Common myeloid progenitor, CD34-positive (primary cell): ENCODE measurements around the gene PLEKHG4.

ENCODE experiments used
- CTCF ChIA-PET: fragments of 350-600 bp; sonication (Branson Sonifier 250); formaldehyde crosslinking; loops from one replicate; lab custom pipeline; 2021; ENCODE audit warnings: antibody characterized with exemption; lab: Charles Lee
- POLR2A ChIA-PET: fragments of 350-600 bp; sonication (Branson Sonifier 250); formaldehyde crosslinking; loops from one replicate; lab custom pipeline; 2021; ENCODE audit warnings: antibody characterized with exemption; lab: Charles Lee
- DNase-seq, 3 donors: peaks; one replicate each; pipeline versions ENCODE4 v3.0.0 to v3.0.0-alpha.2; 2013
- H3K27ac ChIP-seq, 2 experiments: 1 replicate in 1 of 2; 2 replicates in 1 of 2; pipeline ENCODE4 v1.7.0; 2013; ENCODE audit warnings: inconsistent platforms in 2 of 2, low read length in 2 of 2, mild to moderate bottlenecking in 2 of 2, low read depth in 1 of 2, moderate library complexity in 1 of 2; ENCODE audit not compliant: severe bottlenecking in 2 of 2, insufficient read depth in 1 of 2, poor library complexity in 1 of 2
- H3K27me3 ChIP-seq, 5 experiments: replicated peaks in 2 of 5; 1 replicate in 3 of 5; 2 replicates in 2 of 5; pipeline versions ENCODE4 v1.6.1 to v1.7.0; 2013; ENCODE audit warnings: low read length in 4 of 5, mild to moderate bottlenecking in 2 of 5, moderate library complexity in 2 of 5, inconsistent platforms in 1 of 5; ENCODE audit not compliant: insufficient read depth in 5 of 5, control insufficient read depth in 4 of 5
- H3K36me3 ChIP-seq, 4 experiments: 1 replicate in 2 of 4; 2 replicates in 2 of 4; pipeline versions ENCODE4 v1.6.1 to v1.7.0; 2013; ENCODE audit warnings: low read length in 3 of 4, control low read depth in 1 of 4, mild to moderate bottlenecking in 1 of 4; ENCODE audit not compliant: control insufficient read depth in 4 of 4, insufficient read depth in 4 of 4
- H3K4me1 ChIP-seq, 4 experiments: 1 replicate in 3 of 4; 2 replicates in 1 of 4; pipeline versions ENCODE4 v1.6.1 to v1.7.1; 2013; ENCODE audit warnings: low read length in 3 of 4, mild to moderate bottlenecking in 3 of 4, control low read depth in 1 of 4, inconsistent platforms in 1 of 4, moderate library complexity in 1 of 4; ENCODE audit not compliant: control insufficient read depth in 4 of 4, insufficient read depth in 4 of 4; ENCODE audit errors: control extremely low read depth in 1 of 4
- H3K4me3 ChIP-seq, 7 experiments: 1 replicate in 4 of 7; 2 replicates in 3 of 7; pipeline versions ENCODE4 v1.5.1 to v1.7.0; 2013; ENCODE audit warnings: mild to moderate bottlenecking in 7 of 7, low read length in 6 of 7, moderate library complexity in 6 of 7, inconsistent platforms in 2 of 7, low read depth in 2 of 7, control low read depth in 1 of 7; ENCODE audit not compliant: insufficient read depth in 4 of 7, control insufficient read depth in 1 of 7; ENCODE audit errors: extremely low read depth in 1 of 7
- H3K9me3 ChIP-seq, 5 experiments: 1 replicate in 4 of 5; 2 replicates in 1 of 5; pipeline versions ENCODE4 v1.6.1 to v1.7.1; 2013; ENCODE audit warnings: low read length in 4 of 5, mild to moderate bottlenecking in 2 of 5, inconsistent platforms in 1 of 5, low read depth in 1 of 5, moderate library complexity in 1 of 5; ENCODE audit not compliant: control insufficient read depth in 4 of 5, insufficient read depth in 2 of 5; ENCODE audit errors: control extremely low read depth in 1 of 5
- WGBS: methylation state at CpG from one replicate; pipeline ENCODE4 v1.1.5; 2013; ENCODE audit not compliant: insufficient coverage; 5-methylcytosine and 5-hydroxymethylcytosine counted together

Gene PLEKHG4

DNA sequence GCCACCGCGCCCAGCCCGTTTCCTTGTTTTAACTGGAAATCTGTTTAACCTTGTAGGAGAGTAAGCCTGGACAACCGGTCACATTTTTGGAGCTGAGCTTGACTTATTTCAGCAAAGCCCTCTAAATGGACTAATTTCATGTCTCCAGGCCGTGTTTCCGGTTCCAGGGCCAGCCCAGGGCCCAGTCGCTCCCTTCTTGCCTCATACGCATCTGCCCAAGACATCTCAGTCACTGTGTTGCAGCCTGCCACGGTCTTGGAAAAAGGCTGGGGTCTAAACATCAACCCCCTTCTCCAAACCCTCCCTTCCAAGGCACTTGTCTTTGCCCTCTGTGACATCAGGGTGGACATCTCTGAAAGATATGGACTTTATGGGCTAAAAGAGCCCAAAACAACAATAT is 18.9 kb downstream of the PLEKHG4 start:
- Histone ChIP-seq H3K36me3 (no peaks in the 10 kb centered on the region), H3K27ac (no peak overlapping the region), H3K4me3 (no peak overlapping the region), H3K4me1 (no peaks in the 10 kb centered on the region), H3K27me3 (no peaks in the 10 kb centered on the region), H3K9me3 (no peaks in the 10 kb centered on the region)
- ChIA-PET POLR2A (interaction anchor here (1.1 kb wide), 1 partner anchor 90 kb away, joined by 4 read pairs; no protein-coding TSS in a partner anchor), CTCF (no interaction called here)
- WGBS, result 98% methylated on average over 9 of the region's 9 CpGs
- DNase-seq, result no peak

DNA sequence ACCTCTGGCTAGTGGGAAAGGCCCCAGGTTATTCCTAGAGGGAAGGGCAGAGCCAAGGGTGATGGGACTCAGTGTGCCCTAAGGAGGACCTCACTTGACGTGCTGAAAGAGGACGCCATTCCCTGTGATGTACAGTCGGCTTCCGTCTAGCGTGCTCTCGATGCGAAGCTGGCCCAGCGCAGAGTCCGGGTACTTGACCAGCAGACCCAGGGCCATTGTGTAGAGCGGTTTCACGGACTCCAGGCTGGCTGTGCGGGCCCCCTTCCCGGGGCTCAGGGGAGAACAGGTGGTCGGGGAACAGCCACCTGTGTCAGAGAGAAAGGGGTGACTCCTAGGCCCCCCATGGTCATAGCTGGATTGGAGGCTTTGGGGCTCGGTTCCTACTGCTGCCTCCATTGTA is 19.9 kb downstream of the PLEKHG4 start:
- no peak for DNase-seq
- H3K36me3 ChIP-seq, result no peaks in the 10 kb centered on the region
- H3K9me3 ChIP-seq, result no peaks in the 10 kb centered on the region
- POLR2A ChIA-PET, result no interaction called here
- H3K4me3 ChIP-seq, result no peak overlapping the region
- no peaks in the 10 kb centered on the region for H3K4me1 ChIP-seq
- CTCF ChIA-PET, result no interaction called here
- WGBS, result 91% methylated on average over 10 of the region's 15 CpGs
- no peaks in the 10 kb centered on the region for H3K27me3 ChIP-seq
- no peak overlapping the region for H3K27ac ChIP-seq

DNA sequence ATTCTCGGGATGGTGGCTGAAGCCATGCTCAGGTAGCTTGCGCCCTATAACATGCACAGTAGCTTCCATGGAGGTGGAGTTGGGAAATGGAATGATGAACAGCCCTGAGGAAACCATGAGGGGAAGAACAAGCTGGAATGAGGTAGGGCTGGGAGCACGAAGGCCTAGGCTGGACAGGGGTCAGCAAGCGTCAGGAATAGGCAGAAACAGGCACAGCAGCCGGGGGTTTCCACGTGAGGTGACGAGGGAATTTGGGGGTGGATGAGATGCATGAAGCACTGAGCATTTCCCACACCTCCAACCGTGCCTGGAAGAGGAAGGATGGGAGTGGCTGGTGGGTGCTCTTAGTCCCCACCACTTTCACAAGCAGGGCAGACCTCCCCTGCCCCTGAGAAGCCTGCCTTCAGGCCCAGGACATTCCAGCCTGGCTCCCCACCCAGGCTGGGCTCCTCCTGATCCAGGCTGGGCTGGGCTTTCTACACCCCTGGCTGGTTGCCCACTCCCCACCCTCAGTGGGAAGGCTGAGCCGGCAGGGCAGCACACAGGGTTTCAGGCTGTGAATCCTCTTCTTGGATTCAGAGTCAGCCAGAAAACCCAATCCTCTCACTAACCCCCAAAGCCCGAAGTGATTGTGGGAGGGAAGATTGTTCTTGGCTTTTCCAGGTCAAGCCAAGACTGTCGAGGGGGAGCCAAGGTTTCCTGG is 21.9 kb downstream of the PLEKHG4 start:
- CTCF ChIA-PET, result no interaction called here
- no peak for DNase-seq
- no peak overlapping the region for H3K27ac ChIP-seq
- H3K4me1 ChIP-seq, result no peaks in the 10 kb centered on the region
- H3K27me3 ChIP-seq, result no peaks in the 10 kb centered on the region
- POLR2A ChIA-PET, result no interaction called here
- H3K36me3 ChIP-seq, result no peaks in the 10 kb centered on the region
- no peak overlapping the region for H3K4me3 ChIP-seq
- no peaks in the 10 kb centered on the region for H3K9me3 ChIP-seq
- WGBS, result 100% methylated on average over 9 of the region's 11 CpGs

DNA sequence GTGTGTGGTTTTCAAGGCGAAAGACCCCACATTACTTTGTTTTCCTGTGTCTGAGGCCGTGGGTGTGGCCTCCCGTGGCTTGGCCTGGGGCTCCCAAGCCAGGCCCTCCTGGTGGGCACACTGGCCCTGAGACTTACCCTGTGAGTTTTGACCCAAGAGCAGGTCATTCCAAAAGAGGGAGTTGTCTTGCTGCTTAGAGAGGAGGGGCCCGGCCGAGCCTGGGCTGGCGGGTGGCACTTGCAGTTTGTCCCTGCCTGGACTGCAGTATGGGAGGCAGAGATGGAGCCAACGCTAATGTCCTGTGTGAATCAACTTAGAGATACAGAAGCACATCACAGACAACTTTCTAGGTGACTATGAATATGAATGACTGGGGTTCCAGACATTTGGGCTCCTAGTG is 22.7 kb downstream of the PLEKHG4 start:
- CTCF ChIA-PET, result interaction anchor here (1.0 kb wide), 2 partner anchors 20 to 98 kb away, joined by 3 to 5 read pairs; no protein-coding TSS in a partner anchor
- Histone ChIP-seq H3K27me3 (no peaks in the 10 kb centered on the region), H3K4me3 (no peak overlapping the region), H3K36me3 (no peaks in the 10 kb centered on the region), H3K9me3 (no peaks in the 10 kb centered on the region), H3K4me1 (no peaks in the 10 kb centered on the region), H3K27ac (no peak overlapping the region)
- WGBS, result 90% methylated on average over 6 of the region's 7 CpGs
- POLR2A ChIA-PET, result no interaction called here
- no peak for DNase-seq

DNA sequence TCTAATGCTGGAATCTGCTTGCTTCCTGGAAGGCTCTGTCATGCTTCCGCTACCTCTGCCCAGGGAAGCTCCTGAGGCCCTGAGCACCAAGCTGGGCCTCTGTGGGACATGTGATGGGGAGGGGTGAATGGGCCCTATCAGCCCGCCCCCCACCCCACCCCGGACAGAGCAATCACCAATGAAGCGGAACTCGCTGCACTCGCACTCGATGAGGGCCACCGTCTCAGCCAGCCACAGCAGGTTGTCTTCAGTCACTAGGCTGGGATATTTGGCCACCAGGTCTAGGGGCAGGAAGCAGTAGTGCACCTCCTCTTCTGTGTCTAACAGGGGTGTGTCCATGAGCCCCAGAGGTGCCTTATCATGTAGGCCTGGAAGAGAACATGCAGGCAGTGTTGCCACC is 23.6 kb downstream of the PLEKHG4 start:
- no peak for DNase-seq
- no peaks in the 10 kb centered on the region for H3K27me3 ChIP-seq
- H3K4me3 ChIP-seq, result no peak overlapping the region
- H3K9me3 ChIP-seq, result no peaks in the 10 kb centered on the region
- POLR2A ChIA-PET, result no interaction called here
- H3K4me1 ChIP-seq, result no peaks in the 10 kb centered on the region
- no peaks in the 10 kb centered on the region for H3K36me3 ChIP-seq
- H3K27ac ChIP-seq, result no peak overlapping the region
- CTCF ChIA-PET, result interaction anchor here (1.0 to 1.3 kb wide), 3 partner anchors 17 to 97 kb away, joined by 3 to 5 read pairs (median 3); no protein-coding TSS in a partner anchor
- 89% methylated on average over 7 of the region's 8 CpGs for WGBS

DNA sequence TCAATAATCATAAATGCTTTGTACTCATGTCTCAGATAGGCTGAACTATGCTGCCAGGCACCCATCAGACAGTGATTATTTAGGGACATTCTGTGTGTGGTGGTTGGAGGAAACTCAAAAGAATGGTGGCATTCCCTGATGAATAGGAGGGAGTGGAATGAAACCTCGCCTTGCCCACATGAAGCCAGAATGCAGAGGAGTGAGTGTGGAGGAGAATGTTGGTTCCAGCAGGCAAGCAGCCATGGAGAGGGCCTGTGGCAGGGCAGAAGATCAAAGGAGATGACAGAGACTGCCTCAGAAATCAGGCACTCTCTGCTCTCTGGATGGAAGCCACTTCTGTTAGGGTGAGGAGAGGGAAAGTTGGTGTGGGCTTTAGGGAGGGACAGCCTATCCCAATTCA is 24.7 kb downstream of the PLEKHG4 start:
- 88% methylated on average over 1 of the region's 1 CpG for WGBS
- ChIA-PET CTCF (interaction anchor here (1.0 to 1.3 kb wide), 2 partner anchors 16 to 18 kb away, joined by 3 read pairs; no protein-coding TSS in a partner anchor), POLR2A (no interaction called here)
- no peaks in the 10 kb centered on the region for H3K27me3 ChIP-seq
- no peak overlapping the region for H3K27ac ChIP-seq
- H3K36me3 ChIP-seq, result no peaks in the 10 kb centered on the region
- H3K9me3 ChIP-seq, result no peaks in the 10 kb centered on the region
- H3K4me1 ChIP-seq, result no peaks in the 10 kb centered on the region
- DNase-seq, result no peak
- H3K4me3 ChIP-seq, result no peak overlapping the region

DNA sequence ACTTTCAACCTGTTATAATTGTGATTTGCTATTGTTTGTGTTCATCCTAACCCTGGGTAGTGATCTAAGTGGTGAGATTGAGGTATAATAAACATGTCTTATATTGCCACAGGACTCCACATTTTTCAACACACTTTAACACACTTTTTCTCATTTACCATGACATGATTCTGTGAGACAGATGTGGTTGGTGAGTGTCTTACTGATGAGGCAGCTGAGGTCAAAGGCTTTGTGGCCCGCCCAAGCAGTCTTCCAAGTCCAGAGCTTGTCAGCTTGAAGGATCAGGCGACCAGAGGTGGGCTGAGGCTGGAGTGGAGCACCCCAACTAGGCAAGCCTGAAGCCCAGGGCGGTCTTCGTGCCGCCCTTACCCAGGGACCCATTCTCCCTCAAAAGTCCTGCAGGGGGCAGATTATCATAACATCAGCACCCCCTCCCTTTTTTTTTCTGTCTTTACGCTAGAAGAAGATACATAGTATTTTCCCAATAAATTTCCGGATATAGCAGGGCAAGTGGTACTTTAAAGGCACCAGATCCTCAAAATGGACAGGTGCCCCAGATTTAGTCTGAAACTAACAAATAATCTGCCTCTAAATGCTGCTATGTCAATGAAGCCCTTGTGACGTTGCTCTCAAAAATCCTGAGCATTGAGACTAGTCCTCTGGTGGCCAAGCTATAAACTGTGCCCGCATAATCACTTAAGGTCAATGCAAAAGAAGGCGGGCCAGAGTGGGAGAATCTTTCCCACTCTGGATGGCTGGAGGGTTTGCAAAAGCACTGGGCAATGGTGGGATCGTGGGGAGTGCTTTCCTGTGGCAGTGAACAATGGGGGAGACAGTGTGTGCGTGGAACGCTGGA is 26.1 kb downstream of the PLEKHG4 start:
- Histone ChIP-seq H3K27ac (no peak overlapping the region), H3K36me3 (no peaks in the 10 kb centered on the region), H3K4me3 (no peak overlapping the region), H3K27me3 (no peaks in the 10 kb centered on the region), H3K4me1 (no peaks in the 10 kb centered on the region), H3K9me3 (no peaks in the 10 kb centered on the region)
- ChIA-PET POLR2A (no interaction called here), CTCF (interaction anchor here (1.4 to 2.0 kb wide), 2 partner anchors 15 to 20 kb away, joined by 4 read pairs; partner anchors contain the start of genes KCTD19 and LRRC36)
- no peak for DNase-seq
- 94% methylated on average over 12 of the region's 13 CpGs for WGBS
